H9 (cell line): ENCODE data around the gene LYSMD3. TPM values are rescaled to one million over a fixed set of nuclear protein-coding genes. Genes with fewer than 3 reads are reported as not detected.

Experiments
- DNase-seq: peaks from one replicate; pipeline ENCODE4 v3.0.0-alpha.2; 2017
- H2AFZ ChIP-seq: one replicate; pipeline ENCODE4 v1.6.1; 2013; ENCODE audit warnings: mild to moderate bottlenecking, low read length, control low read depth, moderate library complexity
- H2AK5ac ChIP-seq: 2 replicates; pipeline ENCODE4 v1.6.1; 2013; ENCODE audit warnings: low read length, control low read depth, mixed read lengths; ENCODE audit not compliant: insufficient read length
- H2BK120ac ChIP-seq: one replicate; pipeline ENCODE4 v1.6.1; 2013; ENCODE audit warnings: low read depth, mild to moderate bottlenecking, low read length, control low read depth, inconsistent platforms; ENCODE audit not compliant: poor library complexity, severe bottlenecking
- H2BK12ac ChIP-seq: 2 replicates; pipeline ENCODE4 v1.6.1; 2013; ENCODE audit warnings: low read length, control low read depth, mixed read lengths, low read depth; ENCODE audit not compliant: insufficient read length
- H2BK15ac ChIP-seq: 2 replicates; pipeline ENCODE4 v1.6.1; 2013; ENCODE audit warnings: low read depth, low read length, control low read depth
- H2BK20ac ChIP-seq: one replicate; pipeline ENCODE4 v1.6.1; 2013; ENCODE audit warnings: low read depth, mild to moderate bottlenecking, low read length, control low read depth, inconsistent platforms; ENCODE audit not compliant: poor library complexity, severe bottlenecking
- H2BK5ac ChIP-seq: 2 replicates; pipeline ENCODE4 v1.6.1; 2013; ENCODE audit warnings: low read length, control low read depth, mixed read lengths; ENCODE audit not compliant: insufficient read length
- H3K14ac ChIP-seq: 2 replicates; pipeline ENCODE4 v1.6.1; 2013; ENCODE audit warnings: low read length, control low read depth; ENCODE audit not compliant: insufficient read depth
- H3K18ac ChIP-seq: 2 replicates; pipeline ENCODE4 v1.6.1; 2013; ENCODE audit warnings: low read depth, mild to moderate bottlenecking, mixed read lengths, low read length, control low read depth; ENCODE audit not compliant: insufficient read length
- H3K23ac ChIP-seq: 2 replicates; pipeline ENCODE4 v1.6.1; 2013; ENCODE audit warnings: low read length, control low read depth, mixed read lengths, low read depth; ENCODE audit not compliant: insufficient read length
- H3K23me2 ChIP-seq: 2 replicates; pipeline ENCODE4 v1.6.1; 2013; ENCODE audit warnings: low read depth, mild to moderate bottlenecking, mixed read lengths, low read length, control low read depth; ENCODE audit not compliant: insufficient read length, poor library complexity, severe bottlenecking
- H3K27ac ChIP-seq: 2 replicates; pipeline ENCODE4 v1.5.1; 2013; ENCODE audit warnings: low read length, control low read depth, mixed read lengths, low read depth; ENCODE audit not compliant: insufficient read length
- H3K27me3 ChIP-seq: 2 replicates; pipeline ENCODE4 v1.6.1; 2013; ENCODE audit warnings: low read length, control low read depth, inconsistent platforms; ENCODE audit not compliant: insufficient read depth
- H3K4ac ChIP-seq: 2 replicates; pipeline ENCODE4 v1.6.1; 2013; ENCODE audit warnings: low read depth, mild to moderate bottlenecking, control low read depth, inconsistent platforms, low read length, moderate library complexity
- H3K4me1 ChIP-seq: 2 replicates; pipeline ENCODE4 v1.6.1; 2013; ENCODE audit warnings: low read length, control low read depth, inconsistent platforms; ENCODE audit not compliant: insufficient read depth
- H3K4me2 ChIP-seq: 2 replicates; pipeline ENCODE4 v1.6.1; 2013; ENCODE audit warnings: low read length, control low read depth, mixed read lengths; ENCODE audit not compliant: insufficient read length, insufficient read depth
- H3K56ac ChIP-seq: 2 replicates; pipeline ENCODE4 v1.6.1; 2013; ENCODE audit warnings: low read depth, mild to moderate bottlenecking, mixed read lengths, low read length, control low read depth; ENCODE audit not compliant: insufficient read length
- H3K79me1 ChIP-seq: 2 replicates; pipeline ENCODE4 v1.6.1; 2013; ENCODE audit warnings: low read depth, mild to moderate bottlenecking, moderate library complexity, low read length, control low read depth, inconsistent platforms; ENCODE audit not compliant: insufficient read depth, poor library complexity, severe bottlenecking
- H3K79me2 ChIP-seq: 2 replicates; pipeline ENCODE4 v1.6.1; 2013; ENCODE audit warnings: low read length, control low read depth, inconsistent platforms; ENCODE audit not compliant: insufficient read depth
- H3K9ac ChIP-seq: 2 replicates; pipeline ENCODE4 v1.6.1; 2013; ENCODE audit warnings: low read length, control low read depth, mixed read lengths; ENCODE audit not compliant: insufficient read length; ENCODE audit errors: extremely low read depth
- H3K9me3 ChIP-seq: one replicate; pipeline ENCODE4 v1.6.1; 2013; ENCODE audit warnings: low read depth, low read length, inconsistent platforms; ENCODE audit not compliant: control insufficient read depth
- H3T11ph ChIP-seq: one replicate; pipeline ENCODE4 v1.6.1; 2013; ENCODE audit warnings: mild to moderate bottlenecking, low read length, control low read depth, inconsistent platforms
- H4K20me1 ChIP-seq: one replicate; pipeline ENCODE4 v1.6.1; 2013; ENCODE audit not compliant: control insufficient read depth, insufficient read length, insufficient read depth
- H4K5ac ChIP-seq: 2 replicates; pipeline ENCODE4 v1.6.1; 2013; ENCODE audit warnings: low read depth, mild to moderate bottlenecking, mixed read lengths, low read length, control low read depth; ENCODE audit not compliant: insufficient read length
- H4K8ac ChIP-seq: replicated peaks from 2 replicates; pipeline ENCODE4 v1.6.1; 2013; ENCODE audit warnings: low read length, control low read depth, mixed read lengths, low read depth; ENCODE audit not compliant: insufficient read length
- H4K91ac ChIP-seq: 2 replicates; pipeline ENCODE4 v1.6.1; 2013; ENCODE audit warnings: low read depth, mild to moderate bottlenecking, moderate library complexity, mixed read lengths, low read length, control low read depth; ENCODE audit not compliant: insufficient read length
- H3K27ac Mint-ChIP-seq, 3 experiments: 2 replicates in 2 of 3; 3 replicates in 1 of 3; pipeline ENCODE4 v1.8.0; 2020 to 2021; ENCODE audit warnings: mixed read lengths in 3 of 3, mild to moderate bottlenecking in 1 of 3, moderate library complexity in 1 of 3
- H3K27me3 Mint-ChIP-seq: 2 replicates; pipeline ENCODE4 v1.8.0; 2021; ENCODE audit warnings: low read depth, mild to moderate bottlenecking, moderate library complexity, mixed read lengths
- H3K36me3 Mint-ChIP-seq, 3 experiments: 2 replicates in 2 of 3; 3 replicates in 1 of 3; pipeline ENCODE4 v1.8.0; 2020 to 2021; ENCODE audit warnings: low read depth in 3 of 3, mixed read lengths in 3 of 3; ENCODE audit not compliant: insufficient read depth in 1 of 3
- H3K4me1 Mint-ChIP-seq, 2 experiments: 2 replicates each; pipeline ENCODE4 v1.8.0; 2020; ENCODE audit warnings: mixed read lengths in 2 of 2
- H3K4me3 Mint-ChIP-seq, 2 experiments: 2 replicates in 1 of 2; 3 replicates in 1 of 2; pipeline ENCODE4 v1.8.0; 2020 to 2021; ENCODE audit warnings: mild to moderate bottlenecking in 2 of 2, mixed read lengths in 2 of 2, moderate library complexity in 1 of 2
- H3K9me3 Mint-ChIP-seq, 2 experiments: 2 replicates in 1 of 2; 3 replicates in 1 of 2; pipeline ENCODE4 v1.8.0; 2020; ENCODE audit warnings: mild to moderate bottlenecking in 2 of 2, mixed read lengths in 2 of 2, moderate library complexity in 1 of 2
- CTCF ChIP-seq: fragments of 200-600 bp; sonication (generic); conservative IDR thresholded peaks from 3 replicates; pipeline ENCODE4 v1.8.0; 2021; ENCODE audit warnings: antibody characterized with exemption, mild to moderate bottlenecking
- WGBS: extraction: QIAGEN DNeasy Blood & Tissue Kit; methylation state at CpG from one replicate; pipeline ENCODE4 v1.1.7; 2013; ENCODE audit warnings: missing lambda C conversion rate, low lambda C conversion rate, mixed read lengths; ENCODE audit not compliant: insufficient read length; ENCODE audit errors: extremely low coverage; 5-methylcytosine and 5-hydroxymethylcytosine counted together
- total RNA-seq: library from RNA; stranded (reverse); gene quantifications from 2 replicates; pipeline ENCODE4 v1.2.1, GENCODE V29; 2021

LYSMD3 gene
- total RNA-seq, 1 experiment from 2014 or later: 14.0 TPM

GRCh38 chr5:90565491-90565890 lies 36.1 kb upstream of the LYSMD3 start:
- H2BK5ac ChIP-seq: no peak overlapping the region
- H3K14ac ChIP-seq: no peak overlapping the region
- no peak overlapping the region for H3K9ac ChIP-seq
- no peak overlapping the region for H2BK15ac ChIP-seq
- H3K4ac ChIP-seq: no peak overlapping the region
- H3K23me2 ChIP-seq: no peaks in the 10 kb centered on the region
- DNase-seq: no peak
- Mint-ChIP-seq H3K4me1 (peaks cover 52 to 65% of the 10 kb centered on the region in 2 experiments), H3K27me3 (no peaks in the 10 kb centered on the region), H3K36me3 (peaks cover 17 to 50% (median 45%) of the 10 kb centered on the region in 3 experiments), H3K4me3 (no peak overlapping the region), H3K9me3 (peaks cover 45 to 53% of the 10 kb centered on the region in 2 experiments), H3K27ac (peak overlapping the region in 1 of 3 experiments; percentile 46; a peak in 1 of 7 replicates)
- no peak overlapping the region for H4K91ac ChIP-seq
- H3K4me1 ChIP-seq: peaks cover 7% of the 10 kb centered on the region; the same call in 1 of the 2 replicates
- no peaks in the 10 kb centered on the region for H3K9me3 ChIP-seq
- H3K79me2 ChIP-seq: peaks cover 29% of the 10 kb centered on the region; the same call in 1 of the 2 replicates
- no peak overlapping the region for H3K27ac ChIP-seq
- TF ChIP-seq CTCF: no peak
- no peak overlapping the region for H2BK120ac ChIP-seq
- H3K56ac ChIP-seq: no peak overlapping the region
- no peaks in the 10 kb centered on the region for H3K79me1 ChIP-seq
- no peak overlapping the region for H3T11ph ChIP-seq
- no peaks in the 10 kb centered on the region for H3K27me3 ChIP-seq
- no peak overlapping the region for H3K4me2 ChIP-seq
- no peak overlapping the region for H2BK12ac ChIP-seq
- H2AFZ ChIP-seq: no peak overlapping the region
- H3K23ac ChIP-seq: no peak overlapping the region
- no peak overlapping the region for H4K5ac ChIP-seq
- no peak overlapping the region for H2BK20ac ChIP-seq
- no peak overlapping the region for H3K18ac ChIP-seq
- no peak overlapping the region for H4K8ac ChIP-seq
- no peaks in the 10 kb centered on the region for H4K20me1 ChIP-seq
- WGBS: no CpG with 5 or more reads among the region's 3 CpGs
- H2AK5ac ChIP-seq: no peak overlapping the region
